GM18907 (cell line): ENCODE results near the gene CAMKK2.
"Not testable (repeated sequence)": the region's sequence is repeated elsewhere in the genome, so short reads cannot be mapped to it uniquely, and the experiment has no call there.

Experiments used
- ATAC-seq: cut with Tn5 transposase; IDR thresholded peaks from one replicate; pipeline ENCODE4 v1.9.1; 2021; ENCODE audit warnings: mild to moderate bottlenecking, moderate library complexity; ENCODE audit not compliant: unreplicated experiment

CAMKK2 gene

DNA sequence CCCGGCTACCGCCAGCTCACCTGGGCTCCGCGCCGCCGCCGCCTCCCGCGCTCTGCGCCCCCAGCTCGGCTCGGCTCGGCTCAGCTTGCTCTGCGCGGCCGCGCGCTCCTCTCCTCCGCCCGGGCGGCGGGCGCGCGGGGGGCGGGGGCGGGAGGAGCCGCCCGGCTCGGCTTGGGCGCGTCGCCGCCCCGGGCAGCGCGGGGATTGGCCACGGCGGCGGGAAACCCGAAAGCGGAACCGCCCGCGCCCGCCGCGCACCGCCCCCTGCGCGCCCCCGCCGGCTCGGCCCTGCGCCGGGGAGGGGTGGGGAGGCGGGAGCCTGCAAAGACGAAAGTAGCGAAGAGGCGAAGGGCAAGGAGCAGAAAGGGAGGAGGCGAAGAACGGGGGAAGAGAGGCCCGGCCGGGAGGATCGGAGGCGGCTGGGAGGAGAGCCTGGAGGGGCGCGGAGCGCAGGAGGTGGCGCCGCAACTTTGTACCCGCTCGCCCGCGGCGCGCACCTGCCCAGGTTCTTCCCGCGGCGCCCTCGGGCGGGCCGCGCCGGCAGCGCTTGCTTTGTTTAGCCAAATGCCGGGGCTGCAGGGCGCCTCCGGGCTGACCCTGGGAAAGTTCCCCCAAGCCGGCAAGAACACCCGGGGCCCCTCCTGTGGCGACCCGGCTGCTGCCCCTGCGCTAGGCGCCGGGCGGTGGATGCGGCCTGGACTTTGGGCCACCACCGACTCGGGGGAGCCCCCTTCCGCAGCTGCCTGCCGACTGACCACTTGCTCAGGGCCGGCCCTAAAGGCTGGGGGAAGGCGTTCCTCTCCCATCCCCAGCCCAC, at the start of gene CAMKK2:
CAMKK2 (minus strand) TSS at position 92 of the 817 bp plus-strand sequence. CDS start 22,183 bp downstream, outside the sequence.
- peak; percentile 84 for ATAC-seq

GRCh38 chr12:121345151-121345815, 48.8 kb upstream of the CAMKK2 start:
- no peak for ATAC-seq

DNA sequence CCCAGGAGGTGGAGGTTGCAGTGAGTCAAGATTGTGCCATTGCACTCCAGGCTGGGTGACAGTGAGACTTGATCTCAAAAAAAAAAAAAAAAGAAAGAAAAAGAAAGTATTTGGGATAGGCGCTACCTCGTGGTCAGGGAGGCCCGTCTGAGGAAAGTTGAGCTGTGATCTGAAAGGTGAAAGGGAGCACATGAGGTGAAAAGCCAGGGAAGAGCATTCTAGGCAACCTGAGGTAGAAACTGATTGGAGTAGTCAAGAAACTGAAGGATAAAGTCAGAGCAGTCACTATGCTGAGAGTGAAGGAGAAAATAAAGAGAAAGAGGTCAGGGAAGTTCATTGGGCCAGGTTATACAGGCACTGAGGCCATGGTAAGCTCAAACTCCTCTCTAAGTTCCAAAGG, 48.0 kb upstream of the CAMKK2 start:
- no peak for ATAC-seq

DNA sequence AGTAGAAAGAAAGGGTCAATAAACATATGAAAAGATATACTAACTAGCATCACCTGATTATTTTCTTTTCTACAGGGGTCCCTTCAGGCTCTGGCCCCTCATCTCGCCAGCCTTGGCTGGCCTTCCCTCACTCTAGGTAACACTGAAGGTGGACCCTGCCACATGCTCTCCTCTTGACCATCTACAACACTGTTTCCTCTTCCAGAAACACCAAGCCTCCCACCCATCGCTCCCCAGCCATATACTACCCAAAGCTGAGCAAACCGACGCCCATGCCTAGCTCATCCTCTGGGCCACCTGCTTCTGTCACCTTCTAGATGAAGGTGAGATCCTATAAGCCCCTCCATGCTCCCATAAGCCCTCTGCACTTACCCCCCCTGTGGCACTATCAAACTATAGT, 40.9 kb upstream of the CAMKK2 start:
- no peak for ATAC-seq

DNA sequence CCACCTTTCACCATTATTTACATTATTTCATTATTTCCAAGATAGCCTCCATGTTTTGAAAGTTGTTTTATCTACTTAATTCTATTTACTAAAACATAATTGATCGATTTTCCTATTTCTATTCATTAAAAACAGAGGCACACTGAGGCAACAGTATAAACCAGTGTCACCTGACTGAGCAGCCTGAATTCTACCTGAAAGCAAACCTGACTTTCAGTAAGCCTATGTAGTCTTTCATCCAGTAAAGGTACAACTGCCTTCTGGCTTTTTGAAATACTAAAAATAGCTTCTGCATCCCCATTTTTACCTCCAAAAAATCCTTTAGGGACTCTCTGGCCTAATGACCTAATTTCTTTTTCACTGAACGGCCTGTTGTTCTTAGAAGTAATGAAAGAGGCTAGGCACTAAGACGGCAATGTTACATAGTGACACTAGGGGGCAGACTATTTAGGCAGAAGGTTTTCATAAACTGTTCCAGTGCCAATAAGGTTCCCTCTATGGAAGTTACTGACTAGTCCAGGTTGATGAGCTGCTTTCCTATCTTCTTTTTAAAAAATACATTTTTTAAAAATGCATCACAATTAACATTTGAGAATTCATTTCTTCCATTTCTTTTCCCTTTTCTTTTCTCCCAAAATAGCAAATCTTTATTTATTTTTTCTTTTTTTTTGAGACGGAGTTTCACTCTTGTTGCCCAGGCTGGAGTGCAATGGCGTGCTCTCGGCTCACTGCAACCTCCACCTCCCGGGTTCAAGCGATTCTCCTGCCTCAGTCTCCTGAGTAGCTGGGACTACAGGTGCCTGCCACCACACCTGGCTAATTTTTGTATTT, 38.2 kb upstream of the CAMKK2 start:
- ATAC-seq, result no peak

DNA sequence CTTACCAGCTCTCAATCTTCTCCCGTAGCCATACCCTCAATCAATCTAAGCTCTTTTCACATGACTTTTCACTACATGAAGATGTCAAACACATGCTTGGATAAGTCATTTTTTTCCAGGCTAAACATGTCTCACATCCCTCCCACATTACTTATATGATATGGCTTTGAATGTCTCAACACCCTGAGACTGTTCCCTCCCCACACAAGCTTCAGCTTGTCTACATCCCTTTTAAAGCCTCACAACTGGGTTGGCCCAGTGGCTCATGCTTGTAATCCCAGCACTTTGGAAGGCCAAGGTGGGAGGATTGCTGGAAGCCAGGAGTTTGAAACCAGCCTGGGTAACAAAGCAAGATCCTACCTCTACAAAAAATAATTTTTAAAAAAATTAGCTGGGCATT, 37.2 kb upstream of the CAMKK2 start:
- no peak for ATAC-seq

DNA sequence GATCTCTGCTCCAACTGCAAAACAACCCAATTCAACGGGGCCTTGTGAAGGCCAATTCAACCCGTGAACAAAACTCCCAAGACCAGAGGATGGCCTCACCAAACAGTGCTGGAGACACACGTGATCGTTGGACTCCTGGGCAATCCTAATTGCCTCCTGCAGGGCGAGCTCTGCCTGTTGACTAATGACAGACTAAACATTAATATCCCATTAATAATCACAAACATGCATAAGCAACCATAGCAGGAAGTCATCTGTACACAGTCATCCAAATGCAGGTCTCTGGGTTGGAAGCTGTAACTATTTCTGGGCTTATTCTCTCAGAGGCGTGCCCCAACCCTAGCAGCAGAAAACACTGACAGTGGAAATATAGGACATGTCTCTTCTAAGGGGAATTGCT, 34.7 kb upstream of the CAMKK2 start:
- ATAC-seq, result no peak

GRCh38 chr12:121330692-121331091, 34.2 kb upstream of the CAMKK2 start:
- ATAC-seq, result no peak

- no peak for ATAC-seq
Observed at GRCh38 chr12:121330195-121330594, 33.7 kb upstream of the CAMKK2 start.

DNA sequence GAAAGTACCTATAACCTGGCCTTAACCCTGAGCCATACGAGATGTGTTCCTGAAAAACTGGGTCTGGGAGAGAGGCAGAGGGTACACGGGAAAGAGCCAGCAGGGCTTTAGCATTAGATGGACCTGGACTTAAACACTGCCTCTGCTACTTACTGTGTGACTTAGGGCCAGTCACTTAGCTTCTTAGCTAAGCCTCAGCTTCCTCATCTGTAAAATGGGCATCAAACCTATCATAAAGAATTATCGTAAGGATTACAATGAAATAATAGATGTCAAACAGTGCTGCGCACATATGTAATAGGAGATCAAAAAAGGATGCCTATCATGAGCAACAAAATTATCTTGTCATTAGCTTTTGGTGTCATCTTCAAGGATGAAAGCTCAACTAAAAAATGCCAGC, 32.1 kb upstream of the CAMKK2 start:
- ATAC-seq, result no peak

DNA sequence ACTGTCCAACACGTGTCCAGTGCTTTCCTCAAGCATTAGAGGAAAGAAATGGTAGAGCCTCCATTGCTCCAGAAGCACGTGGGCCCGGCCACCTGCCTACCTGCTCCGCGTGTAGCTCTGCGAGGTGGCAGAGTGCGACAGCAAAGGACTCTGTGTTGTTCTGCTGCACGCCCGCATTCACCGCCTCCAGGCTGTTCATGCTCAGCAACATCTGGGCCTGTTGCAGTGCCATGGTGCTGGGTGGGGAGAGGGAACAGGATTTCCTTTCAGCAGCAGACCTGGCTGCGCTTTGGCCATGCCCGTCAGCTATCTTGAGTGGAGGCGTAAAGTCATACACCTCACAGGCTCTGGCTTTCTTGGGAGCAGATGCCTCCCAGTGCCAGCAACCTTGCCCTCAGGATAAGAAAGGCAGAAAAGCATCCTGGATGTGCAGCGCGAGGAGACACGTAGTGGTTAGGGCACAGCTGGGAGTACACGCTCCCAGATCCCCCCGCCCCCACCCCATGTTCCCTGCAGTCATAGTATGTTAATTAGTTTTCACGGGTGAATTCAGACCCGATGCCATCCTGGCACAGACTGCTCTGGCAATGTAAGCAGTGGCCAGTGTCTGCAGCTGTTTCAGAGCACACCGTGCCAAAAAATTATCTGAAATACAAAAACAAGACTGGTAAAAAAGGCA, 30.6 kb upstream of the CAMKK2 start:
- ATAC-seq, result no peak

DNA sequence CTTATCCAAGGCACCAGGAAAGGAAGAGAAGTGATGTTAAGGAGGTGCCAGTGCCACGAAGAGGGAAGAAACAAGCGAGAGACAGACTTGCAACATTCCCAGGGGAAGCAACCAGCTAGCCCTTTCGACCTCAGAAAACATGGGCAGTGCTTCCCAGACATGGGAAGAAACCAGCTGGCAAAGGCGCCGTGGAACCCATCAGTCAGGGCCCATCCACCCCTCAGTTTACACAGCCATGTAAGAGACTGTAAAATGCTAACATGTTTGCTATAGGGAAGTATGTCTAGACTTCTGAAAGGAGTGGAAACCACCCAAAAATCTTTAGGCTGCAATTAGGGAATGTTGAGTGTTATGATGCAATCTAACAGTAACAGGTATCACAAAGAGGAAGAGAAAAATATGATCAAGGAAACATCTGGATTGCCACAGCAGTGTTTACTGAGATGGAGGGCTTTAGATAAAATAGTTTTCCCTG, 29.4 kb upstream of the CAMKK2 start:
- ATAC-seq, result no peak

GRCh38 chr12:121323908-121324307, 27.4 kb upstream of the CAMKK2 start:
- no peak for ATAC-seq

- no peak for ATAC-seq
Observed at GRCh38 chr12:121318121-121318520, 21.6 kb upstream of the CAMKK2 start.

DNA sequence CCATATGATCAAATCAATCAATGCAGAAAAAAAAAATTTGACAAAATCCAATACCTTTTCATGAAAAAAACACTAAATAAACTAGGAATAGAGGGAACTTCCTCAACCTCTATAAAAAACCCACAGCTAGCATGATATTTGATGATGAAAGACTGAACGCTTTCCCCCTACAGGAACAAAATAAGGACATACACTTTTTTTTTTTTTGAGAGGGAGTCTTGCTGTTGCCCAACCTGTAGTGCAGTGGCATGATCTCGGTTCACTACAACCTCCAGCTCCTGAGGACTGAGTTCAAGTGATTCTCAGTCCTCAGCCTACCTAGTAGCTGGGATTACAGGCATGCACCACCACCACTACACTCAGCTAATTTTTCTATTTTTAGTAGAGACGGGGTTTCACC, 17.9 kb upstream of the CAMKK2 start:
- no peak for ATAC-seq

DNA sequence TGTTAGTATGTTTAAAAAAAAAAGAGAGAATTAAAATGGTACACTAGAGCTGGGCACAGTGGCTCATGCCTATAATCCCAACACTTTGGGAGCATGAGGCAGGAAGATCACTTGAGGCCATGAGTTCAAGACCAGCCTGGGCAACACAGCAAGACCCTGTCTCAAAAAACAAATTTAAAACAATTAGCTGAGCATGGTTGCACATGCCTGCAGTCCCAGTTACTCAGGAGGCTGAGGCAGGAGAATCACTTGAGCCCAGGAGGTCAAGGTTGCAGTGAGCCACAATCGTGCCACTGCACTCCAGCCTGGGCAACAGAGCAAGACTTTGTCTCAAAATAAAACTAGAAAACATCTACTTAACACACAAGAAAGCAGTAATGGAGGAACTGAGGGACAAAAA, 13.7 kb upstream of the CAMKK2 start:
- ATAC-seq, result not testable (repeated sequence)

- ATAC-seq, result not testable (repeated sequence)
Observed at GRCh38 chr12:121307397-121307796, 10.9 kb upstream of the CAMKK2 start.

DNA sequence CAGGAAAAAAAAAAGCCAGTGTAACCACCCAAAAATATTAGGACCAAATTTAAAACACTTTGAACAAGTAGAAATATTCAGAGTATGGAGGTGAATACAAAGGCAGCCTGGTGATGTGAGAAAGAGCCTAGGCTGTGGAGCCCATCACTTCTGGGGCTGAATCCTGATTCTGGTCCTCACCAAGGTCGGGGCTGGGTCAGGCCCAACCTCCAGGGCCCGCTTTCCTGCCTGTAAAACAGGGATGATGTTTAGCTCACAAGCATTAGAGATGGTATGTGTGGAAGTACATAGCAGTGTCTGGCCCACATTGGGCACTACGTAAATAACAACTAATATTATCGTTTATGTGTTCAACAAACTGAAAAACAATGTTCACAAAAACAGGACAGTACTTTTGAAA, 7.8 kb upstream of the CAMKK2 start:
- no peak for ATAC-seq

GRCh38 chr12:121301876-121302275, 5.4 kb upstream of the CAMKK2 start:
- no peak for ATAC-seq

- ATAC-seq, result no peak
Observed at GRCh38 chr12:121300083-121300819, 3.7 kb upstream of the CAMKK2 start.
